Right lobe of liver (tissue), 4 donors: Measurements from ENCODE around the gene RPL32.

Source experiments
- POLR2A ChIP-seq: fragments of 450-650 bp; IDR thresholded peaks from one replicate; pipeline ENCODE4 v1.6.1; 2017; ENCODE audit warnings: antibody characterized with exemption, mild to moderate bottlenecking
- TF ChIP-seq, protein P1 (sequence below), 4 donors: fragments of 200-600 bp in 3 of 4; fragments of 450-650 bp in 1 of 4; IDR thresholded peaks; one replicate each; pipeline versions ENCODE4 v1.5.1 to v1.8.0; 2016 to 2022; ENCODE audit warnings: antibody characterized with exemption in 4 of 4, mild to moderate bottlenecking in 2 of 4
- donor health status: DM: no; HTN: no; CAD: no.
- donor health status: DM: no; HTN: no; CAD: no.
- donor health status: DM: no; HTN: yes; CAD: no.

DNA sequence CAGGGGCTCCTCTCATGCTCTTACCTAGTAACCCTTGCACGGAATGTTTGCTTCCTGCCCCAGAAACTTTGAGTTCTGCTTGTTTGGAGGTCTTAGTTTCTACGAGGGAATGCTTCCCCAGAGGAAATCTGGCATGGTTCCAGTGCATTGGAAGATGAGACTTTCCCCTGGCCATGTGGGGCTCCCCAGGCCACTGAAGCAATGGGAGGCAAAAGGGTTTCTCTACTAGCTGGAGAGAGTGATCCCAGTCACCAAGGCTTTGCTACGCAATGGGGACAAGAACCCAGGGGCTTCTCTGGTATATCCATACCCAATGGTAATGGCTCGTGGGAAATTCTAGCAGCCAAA lies 44.2 kb upstream of the RPL32 start:
- TF ChIP-seq, protein P1, sequence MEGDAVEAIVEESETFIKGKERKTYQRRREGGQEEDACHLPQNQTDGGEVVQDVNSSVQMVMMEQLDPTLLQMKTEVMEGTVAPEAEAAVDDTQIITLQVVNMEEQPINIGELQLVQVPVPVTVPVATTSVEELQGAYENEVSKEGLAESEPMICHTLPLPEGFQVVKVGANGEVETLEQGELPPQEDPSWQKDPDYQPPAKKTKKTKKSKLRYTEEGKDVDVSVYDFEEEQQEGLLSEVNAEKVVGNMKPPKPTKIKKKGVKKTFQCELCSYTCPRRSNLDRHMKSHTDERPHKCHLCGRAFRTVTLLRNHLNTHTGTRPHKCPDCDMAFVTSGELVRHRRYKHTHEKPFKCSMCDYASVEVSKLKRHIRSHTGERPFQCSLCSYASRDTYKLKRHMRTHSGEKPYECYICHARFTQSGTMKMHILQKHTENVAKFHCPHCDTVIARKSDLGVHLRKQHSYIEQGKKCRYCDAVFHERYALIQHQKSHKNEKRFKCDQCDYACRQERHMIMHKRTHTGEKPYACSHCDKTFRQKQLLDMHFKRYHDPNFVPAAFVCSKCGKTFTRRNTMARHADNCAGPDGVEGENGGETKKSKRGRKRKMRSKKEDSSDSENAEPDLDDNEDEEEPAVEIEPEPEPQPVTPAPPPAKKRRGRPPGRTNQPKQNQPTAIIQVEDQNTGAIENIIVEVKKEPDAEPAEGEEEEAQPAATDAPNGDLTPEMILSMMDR (IDR thresholded peaks at IDR 0.05): no peak
- no peak for TF ChIP-seq POLR2A
